A673 (cell line): ENCODE measurements around the gene TSPO.

ENCODE experiments used
- EZH2 ChIP-seq: fragments of 200-600 bp; sonication (generic); IDR thresholded peaks from 2 replicates; pipeline ENCODE4 v1.6.1; 2017; ENCODE audit warnings: borderline replicate concordance, low read depth, mild to moderate bottlenecking, mixed read lengths, antibody characterized with exemption, low read length; ENCODE audit not compliant: poor library complexity, severe bottlenecking
- TF ChIP-seq, protein P1 (sequence below): fragments of 300-800, 200-600 bp; sonication (generic); conservative IDR thresholded peaks from 2 replicates; pipeline ENCODE4 v1.5.1; 2017; ENCODE audit warnings: low read depth, mild to moderate bottlenecking, antibody characterized with exemption, low read length, moderate library complexity, mixed read lengths

DNA sequence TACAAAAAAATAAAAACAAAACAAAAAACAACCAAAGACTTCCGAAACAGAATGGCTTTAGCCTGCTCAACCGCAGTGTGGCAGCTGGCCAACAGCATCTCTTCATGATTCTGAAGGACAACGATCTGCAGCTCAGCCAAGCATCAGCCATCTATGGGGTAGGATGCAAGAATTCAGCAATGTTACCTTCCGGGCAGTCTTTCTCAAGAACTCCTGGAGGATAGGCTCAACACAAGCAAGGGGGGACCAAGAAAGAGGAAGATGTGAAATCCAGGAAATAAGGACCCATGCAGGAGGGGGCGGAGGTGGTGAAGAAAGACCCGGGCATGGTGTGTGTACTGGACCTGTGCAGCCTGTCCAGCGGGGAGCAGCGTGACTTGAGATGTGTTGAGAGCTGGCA, 3.5 kb upstream of the TSPO start:
- TF ChIP-seq EZH2, result no peak
- TF ChIP-seq, protein P1, sequence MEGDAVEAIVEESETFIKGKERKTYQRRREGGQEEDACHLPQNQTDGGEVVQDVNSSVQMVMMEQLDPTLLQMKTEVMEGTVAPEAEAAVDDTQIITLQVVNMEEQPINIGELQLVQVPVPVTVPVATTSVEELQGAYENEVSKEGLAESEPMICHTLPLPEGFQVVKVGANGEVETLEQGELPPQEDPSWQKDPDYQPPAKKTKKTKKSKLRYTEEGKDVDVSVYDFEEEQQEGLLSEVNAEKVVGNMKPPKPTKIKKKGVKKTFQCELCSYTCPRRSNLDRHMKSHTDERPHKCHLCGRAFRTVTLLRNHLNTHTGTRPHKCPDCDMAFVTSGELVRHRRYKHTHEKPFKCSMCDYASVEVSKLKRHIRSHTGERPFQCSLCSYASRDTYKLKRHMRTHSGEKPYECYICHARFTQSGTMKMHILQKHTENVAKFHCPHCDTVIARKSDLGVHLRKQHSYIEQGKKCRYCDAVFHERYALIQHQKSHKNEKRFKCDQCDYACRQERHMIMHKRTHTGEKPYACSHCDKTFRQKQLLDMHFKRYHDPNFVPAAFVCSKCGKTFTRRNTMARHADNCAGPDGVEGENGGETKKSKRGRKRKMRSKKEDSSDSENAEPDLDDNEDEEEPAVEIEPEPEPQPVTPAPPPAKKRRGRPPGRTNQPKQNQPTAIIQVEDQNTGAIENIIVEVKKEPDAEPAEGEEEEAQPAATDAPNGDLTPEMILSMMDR, result no peak
